Effector memory CD8-positive, alpha-beta T cell (primary cell): ENCODE results near the gene VPS26A.
A peak's percentile ranks its signal among the peaks of the same experiment; 100 is the strongest.

Source experiments
- ATAC-seq: fragments of 150-1000 bp; cut with Tn5 transposase; replicated peaks from 2 replicates; pipeline ENCODE4 v1.10.0; 2021; ENCODE audit warnings: mild to moderate bottlenecking, moderate library complexity
- DNase-seq, 3 experiments: peaks; one replicate each; pipeline ENCODE4 v3.0.0; 2021
- H3K27ac Mint-ChIP-seq, 2 donors: one replicate each; pipeline ENCODE4 v1.8.0; 2022; ENCODE audit warnings: mild to moderate bottlenecking in 2 of 2, mixed read lengths in 2 of 2, moderate library complexity in 2 of 2
- H3K27me3 Mint-ChIP-seq, 2 donors: one replicate each; pipeline ENCODE4 v1.8.0; 2022; ENCODE audit warnings: mixed read lengths in 2 of 2
- H3K36me3 Mint-ChIP-seq: one replicate; pipeline ENCODE4 v1.8.0; 2022; ENCODE audit warnings: mild to moderate bottlenecking, moderate library complexity, mixed read lengths; ENCODE audit not compliant: insufficient read depth
- H3K4me1 Mint-ChIP-seq, 2 donors: one replicate each; pipeline ENCODE4 v1.8.0; 2022; ENCODE audit warnings: low read depth in 2 of 2, mixed read lengths in 2 of 2
- H3K4me3 Mint-ChIP-seq, 2 donors: one replicate each; pipeline ENCODE4 v1.8.0; 2022; ENCODE audit warnings: mild to moderate bottlenecking in 2 of 2, mixed read lengths in 2 of 2, moderate library complexity in 2 of 2
- H3K9me3 Mint-ChIP-seq, 2 donors: one replicate each; pipeline ENCODE4 v1.8.0; 2022; ENCODE audit warnings: mixed read lengths in 2 of 2

Gene VPS26A

DNA sequence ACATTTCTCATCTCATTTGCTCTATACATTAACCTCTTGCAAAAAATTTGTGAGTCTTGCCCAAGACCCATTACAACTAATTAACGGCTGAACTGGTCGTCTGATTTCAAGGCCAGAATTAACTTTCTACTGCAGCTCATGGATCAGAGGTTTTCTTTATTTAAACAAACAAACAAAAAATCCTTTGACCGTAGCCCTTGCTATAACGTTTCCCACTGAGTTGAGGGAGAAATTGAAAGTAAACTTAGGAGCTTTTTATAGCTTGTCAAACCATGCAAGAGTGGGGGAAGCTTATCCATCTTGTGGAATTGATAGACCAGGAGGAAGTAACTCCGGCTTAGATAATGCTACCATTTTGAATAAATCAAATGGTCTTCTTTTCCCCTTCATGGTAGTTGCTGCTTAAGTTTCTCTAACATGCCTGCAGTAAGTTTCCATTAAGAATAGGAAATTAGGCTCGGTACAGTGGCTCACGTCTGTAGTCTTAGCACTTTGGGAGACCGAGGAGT lies 32.8 kb upstream of the VPS26A start:
- no peaks in the 10 kb centered on the region for H3K27me3 Mint-ChIP-seq
- H3K36me3 Mint-ChIP-seq: peaks cover 84% of the 10 kb centered on the region
- H3K9me3 Mint-ChIP-seq: no peaks in the 10 kb centered on the region
- ATAC-seq (no peak), DNase-seq (no peak)
- peaks cover 48 to 68% of the 10 kb centered on the region in 2 donors for H3K4me1 Mint-ChIP-seq
- peak overlapping the region; percentile 93 to 98 for H3K27ac Mint-ChIP-seq
- peak overlapping the region; percentile 85 to 88 for H3K4me3 Mint-ChIP-seq

DNA sequence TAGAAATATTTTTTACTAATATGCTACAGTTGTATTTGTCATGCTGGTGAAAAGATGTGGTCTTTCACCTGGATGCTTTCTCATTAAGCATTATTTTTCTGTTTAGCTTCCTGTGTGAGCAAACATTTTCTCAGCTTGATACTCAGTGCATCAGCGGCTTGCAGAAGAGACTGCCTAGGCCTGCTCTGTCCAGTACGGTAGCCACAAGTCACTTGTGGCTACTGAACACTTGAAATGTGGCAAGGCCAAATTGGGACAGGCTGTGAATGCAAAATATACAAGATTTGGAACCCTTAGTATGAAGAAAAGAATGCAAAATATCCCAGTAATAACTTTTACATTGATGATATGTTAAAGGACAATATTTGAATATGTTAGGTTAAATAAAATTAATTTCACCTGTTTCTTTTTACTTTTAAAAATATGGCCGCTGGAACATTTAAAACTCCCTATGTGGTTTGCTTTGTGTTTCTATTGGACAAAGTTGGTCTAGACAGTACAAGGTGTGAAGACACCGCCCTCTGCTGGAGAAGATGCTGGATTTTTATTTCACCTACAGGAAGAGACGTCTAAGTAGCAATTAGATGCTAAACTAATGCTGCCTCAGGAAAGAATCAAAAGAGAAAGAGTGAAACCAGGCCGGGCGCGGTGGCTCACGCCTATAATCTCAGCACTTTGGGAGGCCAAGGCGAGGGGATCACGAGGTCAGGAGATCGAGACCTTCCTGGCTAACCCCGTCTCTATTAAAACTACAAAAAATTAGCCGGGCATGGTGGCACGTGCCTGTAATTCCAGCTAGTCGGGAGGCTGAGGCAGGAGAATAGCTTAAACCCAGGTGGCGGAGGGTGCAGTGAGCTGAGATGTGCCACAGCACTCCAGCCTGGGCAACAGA lies 30.8 kb upstream of the VPS26A start:
- peak overlapping the region; percentile 93 to 98 for H3K27ac Mint-ChIP-seq
- peaks cover 87% of the 10 kb centered on the region for H3K36me3 Mint-ChIP-seq
- H3K9me3 Mint-ChIP-seq: no peaks in the 10 kb centered on the region
- ATAC-seq (peak; percentile 41), DNase-seq (peak; percentile 85 to 89 (median 86))
- peak overlapping the region; percentile 70 to 88 for H3K4me3 Mint-ChIP-seq
- no peaks in the 10 kb centered on the region for H3K27me3 Mint-ChIP-seq
- peaks cover 43 to 62% of the 10 kb centered on the region in 2 donors for H3K4me1 Mint-ChIP-seq

DNA sequence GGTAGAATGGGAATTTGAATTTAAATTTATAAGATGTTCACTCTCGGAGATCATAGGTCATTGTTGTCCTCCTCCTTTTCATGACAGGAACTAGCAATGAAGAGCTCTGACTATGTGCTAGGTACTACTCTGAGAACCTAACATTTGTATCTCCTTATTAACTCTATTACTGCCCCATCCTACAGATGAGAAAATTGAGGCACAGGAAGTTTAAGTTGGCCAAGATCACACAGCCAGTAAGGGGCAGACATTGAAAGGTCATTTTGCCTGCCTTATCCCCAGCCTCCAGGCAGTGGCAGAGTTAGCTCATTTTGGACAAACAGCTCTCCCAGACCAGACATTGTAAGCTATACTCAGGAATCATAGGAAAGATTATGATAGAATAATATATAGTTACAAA lies 30.0 kb upstream of the VPS26A start:
- Mint-ChIP-seq H3K9me3 (no peaks in the 10 kb centered on the region), H3K36me3 (peaks cover 87% of the 10 kb centered on the region), H3K4me3 (peak overlapping the region; percentile 70 to 88), H3K27ac (peak overlapping the region; percentile 93 to 98), H3K27me3 (no peaks in the 10 kb centered on the region), H3K4me1 (peaks cover 42 to 56% of the 10 kb centered on the region in 2 donors)
- DNase-seq (no peak), ATAC-seq (no peak)

DNA sequence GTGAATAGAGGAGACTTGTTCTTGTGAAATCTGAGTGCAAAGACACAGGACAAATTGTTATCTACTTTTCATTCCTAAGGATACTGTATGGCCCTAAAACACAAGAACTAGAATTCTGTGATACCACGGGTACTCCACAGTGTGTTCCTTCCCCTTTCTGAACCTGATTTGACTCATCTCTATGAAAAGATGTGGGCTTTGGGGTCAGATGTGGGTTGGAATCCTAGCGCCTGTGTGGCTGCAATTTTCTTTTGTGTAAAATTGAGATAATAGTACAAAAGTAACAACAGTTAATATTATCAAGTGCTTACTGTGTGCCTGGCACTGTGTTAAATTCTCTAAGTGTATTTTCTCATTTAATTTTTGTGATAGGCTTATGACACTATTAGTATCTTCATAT lies 27.9 kb upstream of the VPS26A start:
- Mint-ChIP-seq H3K4me3 (peak overlapping the region in 1 of 2 donors; percentile 10), H3K36me3 (peaks cover 89% of the 10 kb centered on the region), H3K27me3 (no peaks in the 10 kb centered on the region), H3K27ac (no peak overlapping the region), H3K9me3 (no peaks in the 10 kb centered on the region), H3K4me1 (peaks cover 33 to 50% of the 10 kb centered on the region in 2 donors)
- ATAC-seq: no peak
- no peak for DNase-seq

DNA sequence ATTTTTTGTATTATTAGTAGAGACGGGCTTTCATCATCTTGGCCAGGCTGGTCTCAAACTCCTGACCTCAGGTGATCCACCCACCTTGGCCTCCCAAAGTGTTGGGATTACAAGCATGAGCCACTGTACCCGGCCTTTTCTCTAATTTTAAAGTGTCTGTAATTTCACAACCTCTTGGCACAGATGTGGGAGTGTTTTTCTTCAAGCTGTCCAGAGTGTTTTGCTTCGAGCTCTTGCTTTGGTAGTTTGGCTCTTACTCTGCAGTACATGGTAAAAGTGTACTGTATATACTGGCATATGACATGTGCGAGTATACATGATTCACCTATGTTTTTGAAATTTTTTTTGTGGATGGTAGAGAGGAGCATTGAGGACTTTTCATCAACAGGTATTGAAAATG lies 26.2 kb upstream of the VPS26A start:
- peaks cover 44 to 54% of the 10 kb centered on the region in 2 donors for H3K4me1 Mint-ChIP-seq
- peak overlapping the region; percentile 8 to 10 for H3K4me3 Mint-ChIP-seq
- H3K36me3 Mint-ChIP-seq: peaks cover 89% of the 10 kb centered on the region
- no peaks in the 10 kb centered on the region for H3K27me3 Mint-ChIP-seq
- no peak for DNase-seq
- peak overlapping the region; percentile 70 to 90 for H3K27ac Mint-ChIP-seq
- no peak for ATAC-seq
- H3K9me3 Mint-ChIP-seq: no peaks in the 10 kb centered on the region

DNA sequence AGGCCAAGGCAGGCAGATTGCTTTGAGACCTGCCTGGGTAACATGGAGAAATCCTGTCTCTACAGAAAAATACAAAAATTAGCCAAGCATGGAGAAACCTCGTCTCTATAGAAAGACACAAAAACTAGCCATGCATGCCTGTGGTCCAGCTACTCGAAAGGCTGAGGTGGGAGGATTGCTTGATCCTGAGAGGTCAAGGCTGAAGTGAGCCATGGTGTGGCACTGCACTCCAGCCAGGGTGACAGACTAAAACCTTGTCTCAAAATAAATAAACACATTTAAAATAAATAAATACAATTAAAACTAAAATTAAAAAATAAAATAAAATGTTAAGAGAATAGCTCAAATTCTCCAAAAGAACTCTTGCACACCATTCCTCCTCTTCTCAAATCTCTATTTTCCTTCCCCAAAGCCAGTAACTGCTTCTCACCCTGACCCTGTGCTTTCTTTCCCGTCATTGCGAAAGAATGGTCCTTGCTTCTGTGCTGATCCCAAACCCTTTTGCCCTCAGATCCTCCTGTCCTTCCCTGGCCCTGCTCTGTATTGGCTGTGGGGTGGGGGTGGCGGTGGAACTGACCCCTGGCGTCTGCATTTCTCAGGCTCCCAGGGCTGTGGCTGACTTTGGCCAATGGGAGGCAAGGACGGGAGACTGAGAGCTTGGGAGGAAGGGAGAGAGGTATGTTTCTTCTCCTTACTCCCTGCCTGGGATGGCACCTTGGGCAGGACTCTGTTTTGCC lies 23.7 kb upstream of the VPS26A start:
- peaks cover 40 to 43% of the 10 kb centered on the region in 2 donors for H3K4me1 Mint-ChIP-seq

DNA sequence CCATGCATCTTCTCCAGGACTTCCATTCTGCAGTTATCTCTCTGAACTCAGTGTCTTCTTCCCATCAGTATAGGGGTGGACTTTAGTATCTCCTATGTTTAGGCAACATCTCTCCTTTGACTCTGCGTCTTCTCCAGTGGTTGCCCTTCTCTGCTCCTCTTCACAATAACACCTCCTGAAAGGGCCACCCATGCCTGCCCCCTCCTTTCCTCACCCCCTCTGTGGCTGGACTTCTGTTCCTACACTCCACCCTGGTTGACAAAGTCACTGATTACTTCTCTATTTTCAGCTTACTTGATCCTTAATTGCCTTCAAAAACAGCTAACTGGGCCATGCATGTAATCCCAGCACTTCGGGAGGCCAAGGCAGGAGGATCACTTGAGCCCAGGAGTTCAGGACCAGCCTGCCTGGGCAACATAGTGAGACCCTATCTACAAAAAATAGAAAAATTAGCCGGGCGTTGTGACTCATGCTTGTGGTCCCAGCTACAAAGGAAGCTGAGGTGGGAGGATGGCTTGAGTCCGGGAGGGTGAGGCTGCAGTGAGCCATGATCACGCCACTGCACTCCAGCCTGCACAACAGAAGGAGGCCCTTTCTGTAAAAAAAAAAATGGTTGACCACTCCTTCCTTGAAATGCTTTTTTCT lies 22.4 kb upstream of the VPS26A start:
- H3K27ac Mint-ChIP-seq: peak overlapping the region; percentile 70 to 92
- H3K4me1 Mint-ChIP-seq: peaks cover 33 to 39% of the 10 kb centered on the region in 2 donors
- peak overlapping the region; percentile 36 to 78 for H3K4me3 Mint-ChIP-seq
- H3K36me3 Mint-ChIP-seq: peaks cover 95% of the 10 kb centered on the region
- no peaks in the 10 kb centered on the region for H3K27me3 Mint-ChIP-seq
- no peaks in the 10 kb centered on the region for H3K9me3 Mint-ChIP-seq
- DNase-seq (peak in 1 of 3 experiments; percentile 25), ATAC-seq (peak; percentile 60)

More for the DNA sequence above, 23.7 kb upstream of the VPS26A start:
- Mint-ChIP-seq H3K36me3 (peaks cover 92% of the 10 kb centered on the region), H3K27me3 (no peaks in the 10 kb centered on the region), H3K9me3 (no peaks in the 10 kb centered on the region), H3K27ac (peak overlapping the region in 1 of 2 donors; percentile 70), H3K4me3 (peak overlapping the region; percentile 36 to 78)
- ATAC-seq (no peak), DNase-seq (no peak)

DNA sequence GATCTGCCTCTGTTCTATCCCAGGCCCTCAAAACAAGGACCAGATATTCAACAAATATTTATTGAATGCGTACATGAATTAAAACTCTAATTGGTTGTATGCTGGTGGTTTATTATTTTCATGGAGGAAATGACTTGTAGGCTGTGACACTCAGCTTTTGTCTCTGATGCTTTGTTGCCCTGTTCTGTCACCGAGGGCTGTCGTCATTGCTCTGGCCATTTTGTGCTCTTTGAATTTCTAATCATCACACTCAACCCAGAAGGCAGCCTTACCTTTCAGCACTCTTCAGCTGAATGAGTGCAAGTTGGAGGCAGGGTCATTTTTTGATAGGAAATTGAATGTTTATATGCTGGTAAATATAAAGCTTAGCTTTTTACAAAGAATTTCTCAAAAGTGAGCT lies 21.5 kb upstream of the VPS26A start:
- Mint-ChIP-seq H3K4me1 (peaks cover 32 to 39% of the 10 kb centered on the region in 2 donors), H3K9me3 (no peaks in the 10 kb centered on the region), H3K4me3 (peak overlapping the region; percentile 36 to 78), H3K36me3 (peaks cover 97% of the 10 kb centered on the region), H3K27me3 (no peaks in the 10 kb centered on the region), H3K27ac (peak overlapping the region; percentile 70 to 92)
- DNase-seq (no peak), ATAC-seq (no peak)

DNA sequence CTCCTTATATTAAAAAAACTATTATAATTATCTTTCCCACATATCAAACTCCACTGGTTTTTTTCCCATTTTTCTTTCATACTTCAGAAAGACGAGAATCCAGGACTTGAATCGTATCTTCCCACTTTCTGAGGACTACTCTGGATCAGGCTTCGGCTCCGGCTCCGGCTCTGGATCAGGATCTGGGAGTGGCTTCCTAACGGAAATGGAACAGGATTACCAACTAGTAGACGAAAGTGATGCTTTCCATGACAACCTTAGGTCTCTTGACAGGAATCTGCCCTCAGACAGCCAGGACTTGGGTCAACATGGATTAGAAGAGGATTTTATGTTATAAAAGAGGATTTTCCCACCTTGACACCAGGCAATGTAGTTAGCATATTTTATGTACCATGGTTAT lies 20.2 kb upstream of the VPS26A start:
- ATAC-seq: no peak
- H3K4me1 Mint-ChIP-seq: peaks cover 26 to 34% of the 10 kb centered on the region in 2 donors

DNA sequence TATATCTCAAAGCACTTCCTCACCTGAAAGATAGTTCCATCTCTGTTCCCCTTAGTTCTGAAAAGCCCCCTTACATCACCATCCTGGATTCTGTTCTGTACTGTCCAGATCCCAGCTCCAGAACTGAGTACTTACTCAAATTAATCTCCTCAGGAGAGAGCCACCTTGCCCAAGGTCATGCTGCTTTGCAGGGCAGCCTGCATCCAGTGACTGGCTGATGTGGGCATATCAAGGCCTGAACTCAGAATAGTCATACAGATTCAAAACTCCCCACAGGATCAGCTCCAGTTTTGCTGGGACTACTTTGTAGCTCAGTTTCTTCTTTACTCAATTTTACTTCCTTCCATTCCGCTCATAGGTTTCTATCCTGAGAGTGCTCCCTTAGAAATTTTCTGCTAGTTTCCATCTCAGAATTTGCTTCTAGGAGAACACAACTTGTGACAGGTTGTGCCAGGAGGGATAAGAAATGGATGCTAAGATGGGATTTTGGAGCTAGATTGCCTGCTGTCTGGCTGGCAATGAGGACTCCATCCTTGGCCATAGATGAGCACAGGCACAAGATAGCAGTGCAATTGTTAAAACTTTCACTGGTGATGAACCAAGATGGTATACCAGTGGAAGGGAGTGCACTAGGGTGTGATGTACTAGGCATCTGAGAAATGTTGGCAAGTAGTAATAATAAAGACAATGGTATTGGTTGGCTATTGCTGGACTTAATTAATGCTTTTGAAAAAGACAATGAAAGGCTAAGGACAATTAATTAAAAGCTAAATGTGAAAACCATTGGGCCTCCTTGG lies 18.8 kb upstream of the VPS26A start:
- Mint-ChIP-seq H3K9me3 (no peaks in the 10 kb centered on the region), H3K4me1 (peaks cover 26 to 31% of the 10 kb centered on the region in 2 donors), H3K27me3 (no peaks in the 10 kb centered on the region), H3K4me3 (peak overlapping the region in 1 of 2 donors; percentile 2), H3K27ac (peak overlapping the region; percentile 61 to 84), H3K36me3 (peaks cover 79% of the 10 kb centered on the region)
- ATAC-seq (no peak), DNase-seq (no peak)

More for the DNA sequence above, 20.2 kb upstream of the VPS26A start:
- Mint-ChIP-seq H3K27ac (no peak overlapping the region), H3K4me3 (no peak overlapping the region), H3K27me3 (no peaks in the 10 kb centered on the region), H3K36me3 (peaks cover 93% of the 10 kb centered on the region), H3K9me3 (no peaks in the 10 kb centered on the region)
- no peak for DNase-seq

DNA sequence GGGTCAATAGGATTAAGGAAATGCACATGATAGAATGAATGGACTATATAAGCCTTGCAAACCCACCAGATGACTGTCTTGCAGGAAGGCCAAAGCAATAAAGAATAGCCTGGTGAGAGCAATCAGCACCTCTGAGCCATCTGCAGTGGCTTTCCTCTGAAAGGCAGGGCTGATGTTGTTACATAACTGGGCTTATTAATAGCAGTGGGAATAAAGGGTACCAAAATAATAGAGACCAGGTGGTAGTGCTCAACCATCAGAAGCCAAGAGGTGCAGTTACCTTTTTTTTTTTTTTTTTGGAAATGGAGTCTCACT lies 16.8 kb upstream of the VPS26A start:
- no peaks in the 10 kb centered on the region for H3K27me3 Mint-ChIP-seq
- peaks cover 10 to 12% of the 10 kb centered on the region in 2 donors for H3K4me1 Mint-ChIP-seq
- H3K4me3 Mint-ChIP-seq: no peak overlapping the region
- H3K36me3 Mint-ChIP-seq: peaks cover 59% of the 10 kb centered on the region
- H3K27ac Mint-ChIP-seq: peak overlapping the region in 1 of 2 donors; percentile 38
- DNase-seq (no peak), ATAC-seq (no peak)
- no peaks in the 10 kb centered on the region for H3K9me3 Mint-ChIP-seq

DNA sequence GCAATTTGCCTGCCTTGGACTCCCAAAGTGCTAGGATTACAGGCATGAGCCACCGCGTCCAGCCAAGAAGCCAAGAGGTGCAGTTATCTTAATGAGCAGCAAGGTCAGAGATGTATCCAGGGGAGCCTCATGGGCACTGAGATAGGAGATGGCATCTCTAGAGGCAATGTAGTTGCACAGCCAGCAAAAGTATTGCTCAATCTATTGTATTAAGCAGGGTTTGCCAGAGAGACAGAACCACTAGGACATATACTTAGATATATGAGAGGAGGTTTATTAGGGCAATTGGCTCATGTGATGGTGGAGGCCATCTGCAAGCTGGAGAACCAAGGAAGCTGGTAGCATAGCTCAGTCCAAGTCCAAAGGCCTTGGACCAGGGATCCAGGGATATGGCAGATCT lies 16.3 kb upstream of the VPS26A start:
- Mint-ChIP-seq H3K27me3 (no peaks in the 10 kb centered on the region), H3K4me3 (no peak overlapping the region), H3K4me1 (peaks cover 5 to 6% of the 10 kb centered on the region in 2 donors), H3K27ac (peak overlapping the region in 1 of 2 donors; percentile 38), H3K36me3 (peaks cover 54% of the 10 kb centered on the region), H3K9me3 (no peaks in the 10 kb centered on the region)
- DNase-seq (no peak), ATAC-seq (no peak)
